Hindlimb muscle (tissue), 1 donor: ENCODE measurements around the gene CAMK1D. TPM values are rescaled to one million over a fixed set of nuclear protein-coding genes. Genes with fewer than 3 reads are reported as not detected.
"Not testable (repeated sequence)": the region's sequence is repeated elsewhere in the genome, so short reads cannot be mapped to it uniquely, and the experiment has no call there.

ENCODE experiments used
- DNase-seq: peaks from one replicate; pipeline ENCODE4 v3.0.0-alpha.2; 2013
- polyA plus RNA-seq: library from polyadenylated mRNA; unstranded; fragments of 120-200 nt; gene quantifications from one replicate; pipeline ENCODE4 v1.2.1, GENCODE V29; 2013; ENCODE audit not compliant: insufficient read length

Gene CAMK1D
- polyA plus RNA-seq, 1 donor, result 2.9 TPM

- no peak for DNase-seq
Observed at GRCh38 chr10:12470719-12471118, 121.4 kb downstream of the CAMK1D start.

- no peak for DNase-seq
Observed at GRCh38 chr10:12471135-12471534, 121.8 kb downstream of the CAMK1D start.

GRCh38 chr10:12473491-12473890, 124.1 kb downstream of the CAMK1D start:
- DNase-seq, result no peak

- DNase-seq, result no peak
Observed at GRCh38 chr10:12474727-12475412, 125.5 kb downstream of the CAMK1D start.

- no peak for DNase-seq
Observed at GRCh38 chr10:12476656-12477055, 127.3 kb downstream of the CAMK1D start.

- no peak for DNase-seq
Observed at GRCh38 chr10:12479437-12479844, 130.1 kb downstream of the CAMK1D start.

- DNase-seq, result no peak
Observed at GRCh38 chr10:12479924-12480323, 130.6 kb downstream of the CAMK1D start.

- no peak for DNase-seq
Observed at GRCh38 chr10:12480440-12480839, 131.1 kb downstream of the CAMK1D start.

- no peak for DNase-seq
Observed at GRCh38 chr10:12481924-12482323, 132.6 kb downstream of the CAMK1D start.

GRCh38 chr10:12482587-12482986, 133.2 kb downstream of the CAMK1D start:
- DNase-seq, result no peak

- DNase-seq, result no peak
Observed at GRCh38 chr10:12484002-12484918, 134.9 kb downstream of the CAMK1D start.

GRCh38 chr10:12484941-12485805, 135.8 kb downstream of the CAMK1D start:
- DNase-seq, result no peak

- DNase-seq, result no peak
Observed at GRCh38 chr10:12487366-12487765, 138.0 kb downstream of the CAMK1D start.

GRCh38 chr10:12488626-12489025, 139.3 kb downstream of the CAMK1D start:
- no peak for DNase-seq

- DNase-seq, result no peak
Observed at GRCh38 chr10:12489357-12489756, 140.0 kb downstream of the CAMK1D start.

GRCh38 chr10:12489806-12490205, 140.5 kb downstream of the CAMK1D start:
- no peak for DNase-seq

GRCh38 chr10:12490963-12491362, 141.6 kb downstream of the CAMK1D start:
- no peak for DNase-seq

- DNase-seq, result no peak
Observed at GRCh38 chr10:12491491-12491890, 142.1 kb downstream of the CAMK1D start.

GRCh38 chr10:12492016-12492415, 142.7 kb downstream of the CAMK1D start:
- no peak for DNase-seq

- not testable (repeated sequence) for DNase-seq
Observed at GRCh38 chr10:12497046-12497445, 147.7 kb downstream of the CAMK1D start.

- no peak for DNase-seq
Observed at GRCh38 chr10:12499076-12499986, 150.0 kb downstream of the CAMK1D start.
